ENCODE measurements around the gene ANO7. TPM values are rescaled to one million over a fixed set of nuclear protein-coding genes. Genes with fewer than 3 reads are reported as not detected.

Gene ANO7
- total RNA-seq, 1 donor from 2014 or later, result 3.3 TPM

DNA sequence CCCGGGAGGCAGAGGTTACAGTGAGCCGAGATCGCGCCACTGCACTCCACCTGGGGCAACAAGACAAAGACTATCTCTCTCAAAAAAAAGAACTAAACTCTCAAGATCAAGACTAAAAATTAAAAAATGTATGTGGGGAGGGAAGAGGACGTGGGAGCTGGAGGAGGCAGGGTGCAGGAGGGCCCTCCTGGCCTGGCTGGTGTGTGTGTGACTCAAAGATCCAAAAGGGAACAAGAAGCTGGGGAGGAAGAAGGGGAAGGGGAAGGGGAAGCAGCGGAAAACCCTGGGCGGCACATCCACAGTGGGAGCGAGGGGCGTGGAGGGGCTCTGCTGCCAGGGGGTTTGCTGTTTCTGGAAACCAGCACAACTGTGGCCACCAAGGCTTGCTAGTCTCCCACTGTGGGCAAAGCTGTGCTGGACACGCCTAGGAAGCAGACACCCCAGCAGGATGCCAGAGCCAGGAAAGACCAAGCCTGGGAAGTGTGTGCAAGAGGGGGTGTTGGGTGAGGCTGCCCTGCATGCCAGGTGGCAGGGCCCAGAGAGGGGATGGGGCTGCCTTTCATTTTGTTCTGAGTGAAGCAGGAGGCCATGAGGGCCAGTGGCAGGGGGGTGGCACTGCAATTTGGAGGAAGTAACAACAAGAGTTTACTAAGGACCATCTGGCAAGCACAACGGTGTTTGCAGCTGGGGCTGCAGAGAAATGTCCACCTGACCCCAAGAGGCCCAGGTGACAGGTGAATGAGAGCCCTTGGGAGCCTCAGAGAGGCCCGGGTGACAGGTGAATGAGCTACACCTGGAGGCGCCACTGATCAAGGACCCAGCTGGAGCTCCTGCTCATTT lies 44.5 kb downstream of the ANO7 start:
- peak overlapping the region; percentile 45 for H3K27ac Mint-ChIP-seq
- no peaks in the 10 kb centered on the region for H3K4me1 Mint-ChIP-seq (ENCODE audit: unreplicated experiment)
- no peaks in the 10 kb centered on the region for H3K9me3 Mint-ChIP-seq
- no peak for DNase-seq (ENCODE audit: extremely low spot score, unreplicated experiment)
- H3K27me3 Mint-ChIP-seq, result no peaks in the 10 kb centered on the region
- TF ChIP-seq, protein P1, sequence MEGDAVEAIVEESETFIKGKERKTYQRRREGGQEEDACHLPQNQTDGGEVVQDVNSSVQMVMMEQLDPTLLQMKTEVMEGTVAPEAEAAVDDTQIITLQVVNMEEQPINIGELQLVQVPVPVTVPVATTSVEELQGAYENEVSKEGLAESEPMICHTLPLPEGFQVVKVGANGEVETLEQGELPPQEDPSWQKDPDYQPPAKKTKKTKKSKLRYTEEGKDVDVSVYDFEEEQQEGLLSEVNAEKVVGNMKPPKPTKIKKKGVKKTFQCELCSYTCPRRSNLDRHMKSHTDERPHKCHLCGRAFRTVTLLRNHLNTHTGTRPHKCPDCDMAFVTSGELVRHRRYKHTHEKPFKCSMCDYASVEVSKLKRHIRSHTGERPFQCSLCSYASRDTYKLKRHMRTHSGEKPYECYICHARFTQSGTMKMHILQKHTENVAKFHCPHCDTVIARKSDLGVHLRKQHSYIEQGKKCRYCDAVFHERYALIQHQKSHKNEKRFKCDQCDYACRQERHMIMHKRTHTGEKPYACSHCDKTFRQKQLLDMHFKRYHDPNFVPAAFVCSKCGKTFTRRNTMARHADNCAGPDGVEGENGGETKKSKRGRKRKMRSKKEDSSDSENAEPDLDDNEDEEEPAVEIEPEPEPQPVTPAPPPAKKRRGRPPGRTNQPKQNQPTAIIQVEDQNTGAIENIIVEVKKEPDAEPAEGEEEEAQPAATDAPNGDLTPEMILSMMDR (conservative IDR thresholded peaks at IDR 0.05), result no peak
- H3K4me3 Mint-ChIP-seq, result no peak overlapping the region
- peaks cover 31% of the 10 kb centered on the region for H3K36me3 Mint-ChIP-seq

DNA sequence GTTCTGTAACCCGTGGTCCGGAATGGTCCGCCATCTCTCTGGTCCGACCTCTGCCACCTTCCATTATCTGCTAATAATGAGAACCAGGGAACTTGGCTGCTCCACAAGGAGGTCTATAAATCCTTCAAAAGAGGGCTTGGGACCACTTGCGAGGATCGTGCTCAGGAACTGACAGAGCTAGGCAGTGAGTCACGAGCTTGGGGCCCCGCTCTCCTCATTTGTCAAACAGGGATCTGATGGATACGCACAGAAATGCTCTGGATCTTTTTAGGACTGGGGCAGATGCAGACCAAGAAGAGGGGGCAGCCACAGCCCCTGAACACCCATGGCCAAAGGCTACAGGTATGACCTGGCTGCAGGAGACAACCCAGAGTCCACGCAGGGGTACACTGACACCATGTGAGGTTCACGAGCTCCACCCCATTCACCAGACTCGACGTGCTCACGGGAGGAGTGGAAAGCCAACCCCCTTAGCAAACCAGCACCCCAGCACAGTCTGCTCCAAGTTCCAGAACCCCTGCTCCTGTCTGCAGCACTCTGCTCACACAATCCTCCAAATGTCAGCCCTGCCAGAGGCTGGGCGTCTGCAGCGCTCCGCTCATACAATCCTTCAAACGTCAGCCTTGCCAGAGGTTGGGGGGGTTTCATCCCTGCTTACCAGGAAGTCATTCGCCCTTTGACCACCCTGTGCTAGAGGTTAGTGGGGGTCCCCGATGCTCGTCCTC lies 45.8 kb downstream of the ANO7 start:
- H3K27me3 Mint-ChIP-seq, result no peaks in the 10 kb centered on the region
- H3K36me3 Mint-ChIP-seq, result peaks cover 36% of the 10 kb centered on the region
- no peaks in the 10 kb centered on the region for H3K4me1 Mint-ChIP-seq (ENCODE audit: unreplicated experiment)
- H3K4me3 Mint-ChIP-seq, result no peak overlapping the region
- no peaks in the 10 kb centered on the region for H3K9me3 Mint-ChIP-seq
- H3K27ac Mint-ChIP-seq, result no peak overlapping the region
- TF ChIP-seq, protein P1 (conservative IDR thresholded peaks at IDR 0.05), result no peak
- DNase-seq (ENCODE audit: extremely low spot score, unreplicated experiment), result no peak

DNA sequence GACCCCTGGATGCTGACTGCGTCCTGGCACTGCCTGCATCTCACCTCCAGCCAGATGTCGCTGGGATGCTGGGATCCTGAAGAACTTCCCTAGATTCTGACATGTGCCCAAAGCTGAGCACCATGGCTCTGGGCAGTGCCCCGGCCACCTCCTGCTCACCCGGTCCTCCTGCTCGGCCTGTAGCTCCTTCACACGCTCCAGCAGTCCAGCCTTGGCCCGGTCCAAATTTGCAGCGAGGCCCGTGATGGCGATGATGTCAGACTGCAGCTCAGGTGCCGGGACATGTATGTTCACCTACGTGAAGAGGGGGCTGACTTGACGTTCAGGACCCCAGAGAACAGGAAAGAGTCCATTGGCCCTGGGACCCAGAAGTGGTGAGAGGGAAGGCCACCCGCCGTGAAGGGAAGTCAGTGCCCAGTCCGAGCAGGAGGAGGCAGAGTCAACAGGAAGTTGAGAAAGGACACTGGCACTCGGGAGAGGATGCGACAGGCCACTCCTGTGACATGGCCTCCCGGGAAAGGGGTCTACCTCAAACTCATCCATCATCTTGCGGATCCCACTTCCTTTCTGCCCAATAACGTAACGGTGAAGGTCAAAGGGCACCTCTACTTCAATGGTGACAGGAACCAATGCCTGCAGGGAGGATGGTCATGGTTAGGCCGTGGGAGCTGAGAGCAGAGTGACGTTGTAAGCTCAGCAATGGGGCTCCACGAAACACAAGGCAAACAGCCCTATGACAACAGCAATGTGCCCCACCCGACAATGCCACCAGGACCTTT lies 46.7 kb downstream of the ANO7 start:
- no peak overlapping the region for H3K4me3 Mint-ChIP-seq
- TF ChIP-seq, protein P1 (conservative IDR thresholded peaks at IDR 0.05), result no peak
- no peak overlapping the region for H3K27ac Mint-ChIP-seq
- H3K27me3 Mint-ChIP-seq, result no peaks in the 10 kb centered on the region
- peaks cover 37% of the 10 kb centered on the region for H3K36me3 Mint-ChIP-seq
- H3K9me3 Mint-ChIP-seq, result no peaks in the 10 kb centered on the region
- DNase-seq (ENCODE audit: extremely low spot score, unreplicated experiment), result no peak
- H3K4me1 Mint-ChIP-seq (ENCODE audit: unreplicated experiment), result no peaks in the 10 kb centered on the region

DNA sequence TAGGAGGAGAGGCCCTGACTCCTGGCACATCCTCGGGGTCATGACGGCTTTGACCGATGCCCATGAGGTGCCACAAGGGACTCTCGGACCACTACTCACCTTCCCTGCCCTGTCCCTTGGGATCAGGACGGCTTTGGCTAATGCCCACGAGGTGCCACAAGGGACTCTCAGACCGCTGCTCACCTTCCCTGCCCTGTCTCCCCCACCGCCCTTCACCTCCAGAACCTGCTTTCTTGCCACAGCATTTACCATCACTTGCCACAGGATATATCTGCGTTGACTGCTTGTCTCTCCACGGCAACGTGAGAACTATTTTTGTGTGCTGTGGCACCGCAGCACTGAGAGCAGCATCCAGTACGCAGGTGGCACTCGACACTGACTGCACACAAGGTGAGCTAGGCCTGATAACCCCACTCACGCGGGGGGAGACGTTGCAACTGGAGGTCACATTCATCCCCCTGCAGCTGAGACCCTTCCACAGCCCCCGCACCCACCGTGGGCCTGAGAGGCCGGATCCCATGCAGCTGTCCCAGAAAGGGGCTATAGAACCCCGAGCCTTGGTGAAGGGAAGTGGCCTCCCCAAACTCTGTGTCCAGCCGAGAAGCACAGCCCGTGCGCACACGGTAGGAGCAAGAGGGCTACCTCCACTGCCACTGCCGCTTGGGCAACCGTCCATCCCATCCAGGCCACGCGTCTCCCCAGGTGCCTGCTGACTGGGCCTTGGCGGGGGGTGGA lies 47.5 kb downstream of the ANO7 start:
- peaks cover 40% of the 10 kb centered on the region for H3K36me3 Mint-ChIP-seq
- H3K4me3 Mint-ChIP-seq, result no peak overlapping the region
- H3K9me3 Mint-ChIP-seq, result no peaks in the 10 kb centered on the region
- no peak for DNase-seq (ENCODE audit: extremely low spot score, unreplicated experiment)
- H3K4me1 Mint-ChIP-seq (ENCODE audit: unreplicated experiment), result no peaks in the 10 kb centered on the region
- no peaks in the 10 kb centered on the region for H3K27me3 Mint-ChIP-seq
- no peak overlapping the region for H3K27ac Mint-ChIP-seq
- TF ChIP-seq, protein P1 (conservative IDR thresholded peaks at IDR 0.05), result no peak

DNA sequence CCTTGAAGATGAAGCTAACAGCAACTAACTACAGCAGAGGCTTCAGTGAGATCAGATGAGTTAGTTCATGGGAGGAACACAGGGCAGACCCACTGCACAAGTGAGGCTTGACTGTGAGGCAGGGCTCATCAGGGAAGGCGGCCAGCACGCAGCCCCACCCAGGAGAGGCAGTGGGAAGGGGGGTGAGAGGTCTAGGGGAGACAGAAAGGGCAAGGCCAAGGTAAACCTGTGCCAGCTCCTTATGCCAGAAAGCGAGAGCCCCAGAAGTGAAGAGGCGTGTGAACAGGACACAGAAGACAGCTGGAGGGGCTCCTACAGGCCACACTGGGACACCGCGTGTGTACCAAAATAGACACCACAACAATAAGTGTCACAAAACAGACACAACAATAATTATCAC lies 48.6 kb downstream of the ANO7 start:
- H3K36me3 Mint-ChIP-seq, result peaks cover 41% of the 10 kb centered on the region
- H3K27ac Mint-ChIP-seq, result no peak overlapping the region
- TF ChIP-seq, protein P1 (conservative IDR thresholded peaks at IDR 0.05), result no peak
- H3K27me3 Mint-ChIP-seq, result no peaks in the 10 kb centered on the region
- DNase-seq (ENCODE audit: extremely low spot score, unreplicated experiment), result no peak
- no peaks in the 10 kb centered on the region for H3K9me3 Mint-ChIP-seq
- H3K4me3 Mint-ChIP-seq, result no peak overlapping the region
- no peaks in the 10 kb centered on the region for H3K4me1 Mint-ChIP-seq (ENCODE audit: unreplicated experiment)

All from type B pancreatic cell (in vitro differentiated cells).